Forelimb muscle (tissue), 1 donor: ENCODE measurements around the gene OSBP2. TPM values are rescaled to one million over a fixed set of nuclear protein-coding genes. Genes with fewer than 3 reads are reported as not detected.
"Not testable (repeated sequence)": the region's sequence is repeated elsewhere in the genome, so short reads cannot be mapped to it uniquely, and the experiment has no call there.

Experiments
- DNase-seq: peaks from one replicate; pipeline ENCODE4 v3.0.0-alpha.2; 2013; ENCODE audit warnings: low read depth
- polyA plus RNA-seq: library from polyadenylated mRNA; unstranded; fragments of 120-200 nt; gene quantifications from one replicate; pipeline ENCODE4 v1.2.1, GENCODE V29; 2013; ENCODE audit not compliant: insufficient read length

OSBP2 gene
- polyA plus RNA-seq, 1 donor: 5.0 TPM

GRCh38 chr22:30718491-30718890 lies 23.8 kb downstream of the OSBP2 start:
- DNase-seq: no peak

GRCh38 chr22:30718938-30719337 lies 24.3 kb downstream of the OSBP2 start:
- no peak for DNase-seq

GRCh38 chr22:30720263-30720837 lies 25.7 kb downstream of the OSBP2 start:
- no peak for DNase-seq

- DNase-seq: no peak
Measured at GRCh38 chr22:30721741-30722140, 27.1 kb downstream of the OSBP2 start.

GRCh38 chr22:30728826-30729225 lies 34.2 kb downstream of the OSBP2 start:
- DNase-seq: no peak

GRCh38 chr22:30731658-30732057 lies 37.0 kb downstream of the OSBP2 start:
- DNase-seq: no peak

GRCh38 chr22:30732426-30732825 lies 37.8 kb downstream of the OSBP2 start:
- no peak for DNase-seq

- DNase-seq: no peak
Measured at GRCh38 chr22:30733181-30733631, 38.5 kb downstream of the OSBP2 start.

- DNase-seq: not testable (repeated sequence)
Measured at GRCh38 chr22:30740007-30740406, 45.3 kb downstream of the OSBP2 start.

GRCh38 chr22:30740511-30740910 lies 45.8 kb downstream of the OSBP2 start:
- not testable (repeated sequence) for DNase-seq

- DNase-seq: no peak
Measured at GRCh38 chr22:30742291-30743256, 47.9 kb downstream of the OSBP2 start.

GRCh38 chr22:30743257-30744020 lies 48.8 kb downstream of the OSBP2 start:
- DNase-seq: no peak

- no peak for DNase-seq
Measured at GRCh38 chr22:30744224-30744623, 49.5 kb downstream of the OSBP2 start.

GRCh38 chr22:30747493-30747892 lies 52.8 kb downstream of the OSBP2 start:
- no peak for DNase-seq

- no peak for DNase-seq
Measured at GRCh38 chr22:30749272-30749671, 54.6 kb downstream of the OSBP2 start.

GRCh38 chr22:30749849-30750248 lies 55.2 kb downstream of the OSBP2 start:
- DNase-seq: no peak

GRCh38 chr22:30751529-30751928 lies 56.9 kb downstream of the OSBP2 start:
- no peak for DNase-seq

GRCh38 chr22:30752771-30753170 lies 58.1 kb downstream of the OSBP2 start:
- no peak for DNase-seq

- no peak for DNase-seq
Measured at GRCh38 chr22:30753701-30754100, 59.0 kb downstream of the OSBP2 start.

GRCh38 chr22:30754521-30754920 lies 59.8 kb downstream of the OSBP2 start:
- DNase-seq: no peak

- peak; percentile 25 for DNase-seq
Measured at GRCh38 chr22:30754971-30755758, 60.5 kb downstream of the OSBP2 start.
